PFSK-1 (cell line): Measurements from ENCODE around the gene CYTH1.

Experiments used
- POLR2AphosphoS5 ChIP-seq: IDR thresholded peaks from 2 replicates; pipeline ENCODE4 v1.6.1; 2012; ENCODE audit warnings: low read depth, mild to moderate bottlenecking, control low read depth, low read length, moderate library complexity
- REST ChIP-seq, 2 experiments: IDR thresholded peaks; 2 replicates each; pipeline versions ENCODE4 v1.6.1 to v1.8.0; 2011 to 2012; ENCODE audit warnings: low read depth in 2 of 2, low read length in 2 of 2, control low read depth in 1 of 2, inconsistent platforms in 1 of 2, mild to moderate bottlenecking in 1 of 2, moderate library complexity in 1 of 2; ENCODE audit not compliant: insufficient read depth in 1 of 2

GRCh38 chr17:78774956-78775571 is 7.0 kb downstream of the CYTH1 start:
- TF ChIP-seq REST (IDR thresholded peaks at IDR 0.05; ENCODE audit: insufficient read depth in 1 of 2, low read depth in 2 of 2, low read length in 2 of 2) = no peak
- no peak for TF ChIP-seq POLR2AphosphoS5
